HG03378 (cell line): ENCODE measurements around the gene GDF3.
"Not testable (repeated sequence)": the region's sequence is repeated elsewhere in the genome, so short reads cannot be mapped to it uniquely, and the experiment has no call there.

Experiments used
- ATAC-seq: cut with Tn5 transposase; IDR thresholded peaks from one replicate; pipeline ENCODE4 v1.9.1; 2021; ENCODE audit warnings: mild to moderate bottlenecking, moderate library complexity; ENCODE audit not compliant: unreplicated experiment

Gene GDF3

GRCh38 chr12:7668171-7668570 is 27.4 kb downstream of the GDF3 start:
- no peak for ATAC-seq

- no peak for ATAC-seq
These were observed 28.4 kb downstream of the GDF3 start for GRCh38 chr12:7667125-7667524.

GRCh38 chr12:7666595-7666994 is 29.0 kb downstream of the GDF3 start:
- no peak for ATAC-seq

- no peak for ATAC-seq
These were observed 33.8 kb downstream of the GDF3 start for GRCh38 chr12:7661741-7662140.

DNA sequence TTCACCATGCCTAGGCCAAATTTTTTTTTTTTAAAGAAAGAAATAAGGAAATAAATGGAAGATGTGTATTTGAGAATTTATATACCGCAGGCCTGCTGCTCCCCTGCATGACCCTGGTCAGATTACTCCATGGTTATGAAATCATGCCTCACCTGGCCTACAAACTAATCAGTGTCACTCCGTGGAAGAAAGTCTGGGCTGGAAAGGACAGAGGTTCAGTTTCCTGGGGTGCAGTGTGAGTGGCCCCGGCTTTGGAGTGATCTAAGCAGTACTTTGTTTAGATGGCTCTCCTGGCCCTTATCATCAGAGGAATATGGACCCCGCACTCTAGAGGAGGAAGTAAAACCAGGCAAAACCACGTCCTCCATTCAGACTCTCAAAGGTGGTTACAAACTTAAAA is 39.5 kb downstream of the GDF3 start:
- ATAC-seq, result no peak

DNA sequence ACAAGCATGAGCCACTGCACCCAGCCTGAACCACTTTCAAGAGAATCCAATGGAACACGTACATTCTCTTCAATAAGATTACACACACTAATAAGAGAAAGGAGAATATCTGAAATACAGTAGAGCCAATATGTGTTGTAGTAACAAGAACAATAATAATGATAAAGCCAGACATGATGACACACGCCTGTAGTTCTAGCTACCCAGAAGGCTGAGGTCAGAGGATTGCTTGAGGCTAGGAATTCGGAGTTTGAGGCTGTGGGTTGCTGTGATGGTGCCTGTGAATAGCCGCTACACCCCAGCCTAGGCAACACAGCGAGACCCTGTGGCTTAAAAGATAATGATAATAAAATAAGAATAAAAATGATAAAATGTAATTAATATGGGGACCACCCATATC is 45.5 kb downstream of the GDF3 start:
- no peak for ATAC-seq

DNA sequence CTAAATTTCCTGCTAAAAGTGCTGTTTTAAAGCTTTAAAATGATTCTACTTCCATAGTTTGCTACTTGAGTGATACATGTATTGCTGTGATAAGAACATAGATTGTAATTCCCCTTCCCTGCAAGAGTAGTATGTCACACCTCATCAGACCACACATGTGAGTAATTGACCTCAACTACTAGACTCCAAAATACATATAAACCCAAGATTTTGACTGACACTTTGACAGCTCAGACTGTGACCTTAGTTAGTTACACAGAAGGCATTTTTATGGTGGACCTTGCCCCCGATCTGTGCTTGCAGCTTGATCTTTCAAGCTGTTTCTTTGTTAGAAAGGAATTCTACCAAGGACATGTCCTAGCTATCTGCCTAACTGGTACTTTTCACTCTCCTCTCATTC is 48.5 kb downstream of the GDF3 start:
- no peak for ATAC-seq

- ATAC-seq, result no peak
These were observed 49.4 kb downstream of the GDF3 start for GRCh38 chr12:7646178-7646475.

GRCh38 chr12:7645395-7646177 is 50.0 kb downstream of the GDF3 start:
- ATAC-seq, result no peak

DNA sequence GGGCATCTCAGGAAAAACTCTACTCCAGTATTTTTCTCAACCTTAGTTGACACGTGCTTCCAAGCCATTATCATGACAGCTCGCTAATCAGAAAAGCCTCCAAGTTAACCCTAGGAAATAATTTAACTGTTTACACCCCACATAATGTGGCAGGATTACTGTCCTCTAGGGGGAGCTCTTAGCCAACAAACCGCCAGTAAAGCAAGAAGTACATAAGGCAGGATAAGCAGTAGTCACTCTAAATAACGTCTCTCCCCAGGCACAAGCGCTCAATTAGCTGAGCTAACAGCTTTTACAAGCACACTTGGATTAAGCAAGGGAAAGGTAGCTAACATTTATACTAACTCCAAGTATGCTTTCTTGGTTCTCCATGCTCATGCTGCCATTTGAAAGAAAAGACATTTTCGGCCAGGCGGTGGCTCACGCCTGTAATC is 52.7 kb downstream of the GDF3 start:
- no peak for ATAC-seq

- ATAC-seq, result no peak
These were observed 53.3 kb downstream of the GDF3 start for GRCh38 chr12:7642287-7642686.

DNA sequence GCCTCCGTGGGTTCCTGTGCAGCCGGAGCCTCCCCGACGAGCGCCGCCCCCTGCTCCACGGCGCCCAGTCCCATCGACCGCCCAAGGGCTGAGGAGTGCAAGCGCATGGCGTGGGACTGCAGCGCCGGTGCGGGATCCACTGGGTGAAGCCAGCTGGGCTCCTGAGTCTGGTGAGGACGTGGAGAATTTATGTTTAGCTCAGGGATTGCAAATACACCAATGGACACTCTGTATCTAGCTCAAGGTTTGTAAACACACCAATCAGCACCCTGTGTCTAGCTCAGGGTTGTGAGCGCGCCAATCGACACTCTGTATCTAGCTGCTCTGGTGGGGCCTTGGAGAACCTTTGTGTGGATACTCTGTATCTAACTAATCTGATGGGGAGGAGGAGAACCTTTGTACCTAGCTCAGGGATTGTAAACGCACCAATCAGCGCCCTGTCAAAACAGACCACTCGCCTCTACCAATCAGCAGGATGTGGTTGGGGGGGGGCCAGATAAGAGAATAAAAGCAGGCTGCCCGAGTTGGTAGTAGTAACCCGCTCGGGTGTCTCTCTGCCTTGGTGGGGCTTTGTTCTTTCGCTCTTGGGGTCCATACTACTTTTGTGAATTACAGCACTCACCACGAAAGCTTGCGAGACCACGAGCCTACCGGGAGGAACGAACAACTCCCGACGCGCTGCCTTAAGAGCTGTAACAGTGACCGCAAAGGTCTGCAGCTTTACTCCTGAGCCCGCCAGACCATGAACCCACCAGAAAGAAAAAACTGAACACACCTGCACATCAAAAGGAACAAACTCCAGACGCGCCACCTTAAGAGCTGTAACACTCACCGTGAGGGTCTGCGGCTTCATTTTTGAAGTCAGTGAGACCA is 55.2 kb downstream of the GDF3 start:
- ATAC-seq, result not testable (repeated sequence)
